Measurements from ENCODE around the gene ACOXL. TPM values are rescaled to one million over a fixed set of nuclear protein-coding genes. Genes with fewer than 3 reads are reported as not detected.

ACOXL gene
- total RNA-seq, 2 donors from 2014 or later: 11.7 to 12.3 TPM

DNA sequence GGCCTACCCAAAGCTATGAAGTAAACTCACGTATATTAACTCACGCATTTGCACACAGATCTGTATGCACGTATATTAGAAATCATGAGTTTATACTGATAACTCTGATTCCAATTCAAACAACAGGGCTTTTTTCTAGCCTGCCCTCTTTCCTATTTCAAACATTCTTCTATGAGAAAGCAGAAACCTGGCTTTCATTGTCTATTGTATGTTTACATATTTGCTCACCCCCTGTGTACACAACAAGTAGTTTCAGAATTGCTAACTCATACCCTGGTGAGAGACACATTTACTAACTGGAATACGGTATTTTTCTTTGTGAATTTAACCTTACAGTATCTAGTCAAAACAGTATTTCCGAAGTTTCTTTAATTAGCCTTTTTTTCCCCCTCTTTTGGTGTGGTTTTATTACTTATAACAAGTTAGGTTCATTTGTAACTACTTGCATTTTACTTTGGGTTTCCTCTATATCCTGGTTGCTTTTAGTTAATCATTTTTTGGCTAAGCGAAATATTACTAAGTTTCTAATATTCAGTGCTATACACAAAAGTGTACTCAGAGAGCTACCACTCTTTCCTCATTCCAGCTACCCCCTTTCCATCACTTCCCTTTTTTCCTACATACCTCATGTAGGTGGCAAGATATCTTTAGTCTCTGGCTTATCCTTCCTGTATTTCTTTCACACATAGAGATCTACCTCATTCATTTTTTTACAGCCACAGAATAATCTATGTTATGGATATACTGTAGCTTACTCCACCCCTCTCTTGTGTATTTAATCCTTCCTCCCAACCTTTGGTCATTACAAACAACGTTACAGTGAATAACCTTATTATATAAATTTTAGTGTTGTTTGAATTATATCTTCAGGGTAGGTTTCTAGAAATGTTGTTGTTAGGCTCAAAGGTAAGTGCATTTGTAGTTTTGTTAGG lies 275.6 kb downstream of the ACOXL start:
- Histone ChIP-seq H3K27me3 (ENCODE audit: control insufficient read depth, insufficient read depth, low read length, poor library complexity, severe bottlenecking) (no peaks in the 10 kb centered on the region), H3K9me3 (ENCODE audit: control insufficient read depth, low read length) (peaks cover 11% of the 10 kb centered on the region), H3K36me3 (ENCODE audit: control insufficient read depth, insufficient read depth, low read length) (no peaks in the 10 kb centered on the region), H3K27ac (ENCODE audit: low read depth, low read length) (no peak overlapping the region), H3K9ac (ENCODE audit: extremely low read depth, low read length, poor library complexity, severe bottlenecking) (no peak overlapping the region), H3K4me3 (ENCODE audit: low read length) (no peak overlapping the region), H3K4me1 (ENCODE audit: control insufficient read depth, insufficient read depth, low read length) (no peaks in the 10 kb centered on the region)
- peaks cover 24% of the 10 kb centered on the region for H3K9me3 Mint-ChIP-seq
- H3K27me3 Mint-ChIP-seq (ENCODE audit: insufficient read depth): no peaks in the 10 kb centered on the region
- WGBS, 2 experiments (ENCODE audit: insufficient coverage in 1 of 2, insufficient read length in 1 of 2): 97 to 99% methylated on average over 4 to 6 of the region's 7 CpGs
- H3K4me1 Mint-ChIP-seq: no peaks in the 10 kb centered on the region
- no peak overlapping the region for H3K4me3 Mint-ChIP-seq
- peaks cover 33% of the 10 kb centered on the region for H3K36me3 Mint-ChIP-seq (ENCODE audit: low read depth)
- DNase-seq: no peak
- TF ChIP-seq, protein P1, sequence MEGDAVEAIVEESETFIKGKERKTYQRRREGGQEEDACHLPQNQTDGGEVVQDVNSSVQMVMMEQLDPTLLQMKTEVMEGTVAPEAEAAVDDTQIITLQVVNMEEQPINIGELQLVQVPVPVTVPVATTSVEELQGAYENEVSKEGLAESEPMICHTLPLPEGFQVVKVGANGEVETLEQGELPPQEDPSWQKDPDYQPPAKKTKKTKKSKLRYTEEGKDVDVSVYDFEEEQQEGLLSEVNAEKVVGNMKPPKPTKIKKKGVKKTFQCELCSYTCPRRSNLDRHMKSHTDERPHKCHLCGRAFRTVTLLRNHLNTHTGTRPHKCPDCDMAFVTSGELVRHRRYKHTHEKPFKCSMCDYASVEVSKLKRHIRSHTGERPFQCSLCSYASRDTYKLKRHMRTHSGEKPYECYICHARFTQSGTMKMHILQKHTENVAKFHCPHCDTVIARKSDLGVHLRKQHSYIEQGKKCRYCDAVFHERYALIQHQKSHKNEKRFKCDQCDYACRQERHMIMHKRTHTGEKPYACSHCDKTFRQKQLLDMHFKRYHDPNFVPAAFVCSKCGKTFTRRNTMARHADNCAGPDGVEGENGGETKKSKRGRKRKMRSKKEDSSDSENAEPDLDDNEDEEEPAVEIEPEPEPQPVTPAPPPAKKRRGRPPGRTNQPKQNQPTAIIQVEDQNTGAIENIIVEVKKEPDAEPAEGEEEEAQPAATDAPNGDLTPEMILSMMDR (conservative IDR thresholded peaks at IDR 0.05): no peak
- no peak overlapping the region for H3K27ac Mint-ChIP-seq

DNA sequence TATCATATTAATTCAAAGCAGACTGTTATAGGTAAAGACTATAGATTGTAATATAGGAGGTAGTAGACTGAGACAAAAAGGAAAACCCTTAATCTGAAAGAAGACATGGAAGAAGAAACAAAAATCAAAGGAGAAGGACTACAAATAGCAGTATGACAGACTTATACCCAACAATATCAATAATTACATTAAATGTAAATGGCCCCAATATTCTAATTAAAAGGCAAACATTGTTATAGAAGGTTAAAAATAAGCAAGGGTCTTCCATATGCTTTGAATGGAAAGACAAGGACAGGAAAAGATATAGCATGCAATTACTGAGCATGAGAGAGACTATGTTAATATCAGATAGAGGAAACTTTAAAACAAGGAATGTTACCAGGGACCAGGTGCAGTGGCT lies 278.8 kb downstream of the ACOXL start:
- Histone ChIP-seq H3K9me3 (ENCODE audit: control insufficient read depth, low read length) (peaks cover 23% of the 10 kb centered on the region), H3K27me3 (ENCODE audit: control insufficient read depth, insufficient read depth, low read length, poor library complexity, severe bottlenecking) (no peaks in the 10 kb centered on the region), H3K36me3 (ENCODE audit: control insufficient read depth, insufficient read depth, low read length) (no peaks in the 10 kb centered on the region), H3K4me1 (ENCODE audit: control insufficient read depth, insufficient read depth, low read length) (no peaks in the 10 kb centered on the region), H3K9ac (ENCODE audit: extremely low read depth, low read length, poor library complexity, severe bottlenecking) (no peak overlapping the region), H3K27ac (ENCODE audit: low read depth, low read length) (no peak overlapping the region), H3K4me3 (ENCODE audit: low read length) (no peak overlapping the region)
- no peaks in the 10 kb centered on the region for H3K27me3 Mint-ChIP-seq (ENCODE audit: insufficient read depth)
- H3K9me3 Mint-ChIP-seq: peaks cover 33% of the 10 kb centered on the region
- no peak overlapping the region for H3K27ac Mint-ChIP-seq
- H3K36me3 Mint-ChIP-seq (ENCODE audit: low read depth): peaks cover 29% of the 10 kb centered on the region
- H3K4me3 Mint-ChIP-seq: no peak overlapping the region
- DNase-seq: no peak
- H3K4me1 Mint-ChIP-seq: no peaks in the 10 kb centered on the region
- TF ChIP-seq, protein P1 (conservative IDR thresholded peaks at IDR 0.05): no peak

DNA sequence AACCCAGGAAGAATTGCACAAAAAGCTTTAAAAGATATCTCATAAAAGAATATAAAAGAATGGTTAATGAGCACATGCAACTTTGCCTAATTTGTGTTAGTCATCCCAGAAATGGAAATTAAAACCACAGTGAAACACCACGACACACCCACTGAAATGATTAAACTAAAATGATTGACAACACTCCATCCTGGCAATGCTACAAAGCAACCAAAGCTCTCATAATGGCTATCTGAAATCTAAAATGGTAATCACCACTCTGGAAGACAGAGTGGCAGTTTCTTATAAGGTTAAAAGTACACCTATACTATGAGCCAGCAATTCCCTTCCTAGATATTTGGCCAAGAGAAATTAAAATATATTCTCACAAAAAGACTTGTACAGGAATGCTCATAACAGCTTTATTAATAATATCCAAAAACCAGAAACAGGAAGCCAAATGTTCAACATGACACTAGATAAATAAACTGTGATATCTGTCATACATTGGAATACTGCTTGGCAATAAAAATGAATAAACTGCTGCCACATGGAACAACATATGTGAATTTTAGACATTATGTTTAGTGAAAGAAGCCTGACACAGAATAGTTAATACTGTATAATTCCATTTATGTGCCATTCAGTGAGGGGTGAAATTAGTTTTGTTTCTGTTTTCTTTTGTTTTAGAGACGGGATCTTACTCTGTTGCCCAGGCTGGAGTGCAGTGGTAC lies 283.1 kb downstream of the ACOXL start:
- Histone ChIP-seq H3K4me3 (ENCODE audit: low read length) (no peak overlapping the region), H3K27me3 (ENCODE audit: control insufficient read depth, insufficient read depth, low read length, poor library complexity, severe bottlenecking) (no peaks in the 10 kb centered on the region), H3K4me1 (ENCODE audit: control insufficient read depth, insufficient read depth, low read length) (no peaks in the 10 kb centered on the region), H3K9me3 (ENCODE audit: control insufficient read depth, low read length) (peaks cover 23% of the 10 kb centered on the region), H3K36me3 (ENCODE audit: control insufficient read depth, insufficient read depth, low read length) (no peaks in the 10 kb centered on the region), H3K27ac (ENCODE audit: low read depth, low read length) (no peak overlapping the region), H3K9ac (ENCODE audit: extremely low read depth, low read length, poor library complexity, severe bottlenecking) (no peak overlapping the region)
- Mint-ChIP-seq H3K27me3 (ENCODE audit: insufficient read depth) (no peaks in the 10 kb centered on the region), H3K27ac (no peak overlapping the region), H3K4me1 (no peaks in the 10 kb centered on the region), H3K4me3 (no peak overlapping the region), H3K9me3 (peaks cover 22% of the 10 kb centered on the region), H3K36me3 (ENCODE audit: low read depth) (peaks cover 8% of the 10 kb centered on the region)
- 92% methylated on average over 2 of the region's 2 CpGs; no CpG with 5 or more reads in 1 of the 2 experiments for WGBS, 2 experiments (ENCODE audit: insufficient coverage in 1 of 2, insufficient read length in 1 of 2)
- no peak for DNase-seq
- TF ChIP-seq, protein P1 (conservative IDR thresholded peaks at IDR 0.05): no peak
